H9 (cell line): ENCODE measurements around the gene KLRC4. TPM values are rescaled to one million over a fixed set of nuclear protein-coding genes. Genes with fewer than 3 reads are reported as not detected.

ENCODE experiments used
- DNase-seq: peaks from one replicate; pipeline ENCODE4 v3.0.0-alpha.2; 2017
- H2AFZ ChIP-seq: one replicate; pipeline ENCODE4 v1.6.1; 2013; ENCODE audit warnings: mild to moderate bottlenecking, low read length, control low read depth, moderate library complexity
- H2AK5ac ChIP-seq: 2 replicates; pipeline ENCODE4 v1.6.1; 2013; ENCODE audit warnings: low read length, control low read depth, mixed read lengths; ENCODE audit not compliant: insufficient read length
- H2BK120ac ChIP-seq: one replicate; pipeline ENCODE4 v1.6.1; 2013; ENCODE audit warnings: low read depth, mild to moderate bottlenecking, low read length, control low read depth, inconsistent platforms; ENCODE audit not compliant: poor library complexity, severe bottlenecking
- H2BK12ac ChIP-seq: 2 replicates; pipeline ENCODE4 v1.6.1; 2013; ENCODE audit warnings: low read length, control low read depth, mixed read lengths, low read depth; ENCODE audit not compliant: insufficient read length
- H2BK15ac ChIP-seq: 2 replicates; pipeline ENCODE4 v1.6.1; 2013; ENCODE audit warnings: low read depth, low read length, control low read depth
- H2BK20ac ChIP-seq: one replicate; pipeline ENCODE4 v1.6.1; 2013; ENCODE audit warnings: low read depth, mild to moderate bottlenecking, low read length, control low read depth, inconsistent platforms; ENCODE audit not compliant: poor library complexity, severe bottlenecking
- H2BK5ac ChIP-seq: 2 replicates; pipeline ENCODE4 v1.6.1; 2013; ENCODE audit warnings: low read length, control low read depth, mixed read lengths; ENCODE audit not compliant: insufficient read length
- H3K14ac ChIP-seq: 2 replicates; pipeline ENCODE4 v1.6.1; 2013; ENCODE audit warnings: low read length, control low read depth; ENCODE audit not compliant: insufficient read depth
- H3K18ac ChIP-seq: 2 replicates; pipeline ENCODE4 v1.6.1; 2013; ENCODE audit warnings: low read depth, mild to moderate bottlenecking, mixed read lengths, low read length, control low read depth; ENCODE audit not compliant: insufficient read length
- H3K23ac ChIP-seq: 2 replicates; pipeline ENCODE4 v1.6.1; 2013; ENCODE audit warnings: low read length, control low read depth, mixed read lengths, low read depth; ENCODE audit not compliant: insufficient read length
- H3K23me2 ChIP-seq: 2 replicates; pipeline ENCODE4 v1.6.1; 2013; ENCODE audit warnings: low read depth, mild to moderate bottlenecking, mixed read lengths, low read length, control low read depth; ENCODE audit not compliant: insufficient read length, poor library complexity, severe bottlenecking
- H3K27ac ChIP-seq: 2 replicates; pipeline ENCODE4 v1.5.1; 2013; ENCODE audit warnings: low read length, control low read depth, mixed read lengths, low read depth; ENCODE audit not compliant: insufficient read length
- H3K27me3 ChIP-seq: 2 replicates; pipeline ENCODE4 v1.6.1; 2013; ENCODE audit warnings: low read length, control low read depth, inconsistent platforms; ENCODE audit not compliant: insufficient read depth
- H3K4ac ChIP-seq: 2 replicates; pipeline ENCODE4 v1.6.1; 2013; ENCODE audit warnings: low read depth, mild to moderate bottlenecking, control low read depth, inconsistent platforms, low read length, moderate library complexity
- H3K4me1 ChIP-seq: 2 replicates; pipeline ENCODE4 v1.6.1; 2013; ENCODE audit warnings: low read length, control low read depth, inconsistent platforms; ENCODE audit not compliant: insufficient read depth
- H3K4me2 ChIP-seq: 2 replicates; pipeline ENCODE4 v1.6.1; 2013; ENCODE audit warnings: low read length, control low read depth, mixed read lengths; ENCODE audit not compliant: insufficient read length, insufficient read depth
- H3K56ac ChIP-seq: 2 replicates; pipeline ENCODE4 v1.6.1; 2013; ENCODE audit warnings: low read depth, mild to moderate bottlenecking, mixed read lengths, low read length, control low read depth; ENCODE audit not compliant: insufficient read length
- H3K79me1 ChIP-seq: 2 replicates; pipeline ENCODE4 v1.6.1; 2013; ENCODE audit warnings: low read depth, mild to moderate bottlenecking, moderate library complexity, low read length, control low read depth, inconsistent platforms; ENCODE audit not compliant: insufficient read depth, poor library complexity, severe bottlenecking
- H3K79me2 ChIP-seq: 2 replicates; pipeline ENCODE4 v1.6.1; 2013; ENCODE audit warnings: low read length, control low read depth, inconsistent platforms; ENCODE audit not compliant: insufficient read depth
- H3K9ac ChIP-seq: 2 replicates; pipeline ENCODE4 v1.6.1; 2013; ENCODE audit warnings: low read length, control low read depth, mixed read lengths; ENCODE audit not compliant: insufficient read length; ENCODE audit errors: extremely low read depth
- H3K9me3 ChIP-seq: one replicate; pipeline ENCODE4 v1.6.1; 2013; ENCODE audit warnings: low read depth, low read length, inconsistent platforms; ENCODE audit not compliant: control insufficient read depth
- H3T11ph ChIP-seq: one replicate; pipeline ENCODE4 v1.6.1; 2013; ENCODE audit warnings: mild to moderate bottlenecking, low read length, control low read depth, inconsistent platforms
- H4K20me1 ChIP-seq: one replicate; pipeline ENCODE4 v1.6.1; 2013; ENCODE audit not compliant: control insufficient read depth, insufficient read length, insufficient read depth
- H4K5ac ChIP-seq: 2 replicates; pipeline ENCODE4 v1.6.1; 2013; ENCODE audit warnings: low read depth, mild to moderate bottlenecking, mixed read lengths, low read length, control low read depth; ENCODE audit not compliant: insufficient read length
- H4K8ac ChIP-seq: replicated peaks from 2 replicates; pipeline ENCODE4 v1.6.1; 2013; ENCODE audit warnings: low read length, control low read depth, mixed read lengths, low read depth; ENCODE audit not compliant: insufficient read length
- H4K91ac ChIP-seq: 2 replicates; pipeline ENCODE4 v1.6.1; 2013; ENCODE audit warnings: low read depth, mild to moderate bottlenecking, moderate library complexity, mixed read lengths, low read length, control low read depth; ENCODE audit not compliant: insufficient read length
- H3K27ac Mint-ChIP-seq, 3 experiments: 2 replicates in 2 of 3; 3 replicates in 1 of 3; pipeline ENCODE4 v1.8.0; 2020 to 2021; ENCODE audit warnings: mixed read lengths in 3 of 3, mild to moderate bottlenecking in 1 of 3, moderate library complexity in 1 of 3
- H3K27me3 Mint-ChIP-seq: 2 replicates; pipeline ENCODE4 v1.8.0; 2021; ENCODE audit warnings: low read depth, mild to moderate bottlenecking, moderate library complexity, mixed read lengths
- H3K36me3 Mint-ChIP-seq, 3 experiments: 2 replicates in 2 of 3; 3 replicates in 1 of 3; pipeline ENCODE4 v1.8.0; 2020 to 2021; ENCODE audit warnings: low read depth in 3 of 3, mixed read lengths in 3 of 3; ENCODE audit not compliant: insufficient read depth in 1 of 3
- H3K4me1 Mint-ChIP-seq, 2 experiments: 2 replicates each; pipeline ENCODE4 v1.8.0; 2020; ENCODE audit warnings: mixed read lengths in 2 of 2
- H3K4me3 Mint-ChIP-seq, 2 experiments: 2 replicates in 1 of 2; 3 replicates in 1 of 2; pipeline ENCODE4 v1.8.0; 2020 to 2021; ENCODE audit warnings: mild to moderate bottlenecking in 2 of 2, mixed read lengths in 2 of 2, moderate library complexity in 1 of 2
- H3K9me3 Mint-ChIP-seq, 2 experiments: 2 replicates in 1 of 2; 3 replicates in 1 of 2; pipeline ENCODE4 v1.8.0; 2020; ENCODE audit warnings: mild to moderate bottlenecking in 2 of 2, mixed read lengths in 2 of 2, moderate library complexity in 1 of 2
- WGBS: extraction: QIAGEN DNeasy Blood & Tissue Kit; methylation state at CpG from one replicate; pipeline ENCODE4 v1.1.7; 2013; ENCODE audit warnings: missing lambda C conversion rate, low lambda C conversion rate, mixed read lengths; ENCODE audit not compliant: insufficient read length; ENCODE audit errors: extremely low coverage; 5-methylcytosine and 5-hydroxymethylcytosine counted together
- total RNA-seq: library from RNA; stranded (reverse); gene quantifications from 2 replicates; pipeline ENCODE4 v1.2.1, GENCODE V29; 2021
- TF ChIP-seq, protein P1 (sequence below): fragments of 200-600 bp; sonication (generic); conservative IDR thresholded peaks from 3 replicates; pipeline ENCODE4 v1.8.0; 2021; ENCODE audit warnings: antibody characterized with exemption, mild to moderate bottlenecking

The KLRC4 gene
- total RNA-seq, 1 experiment from 2014 or later, result not detected

GRCh38 chr12:10369557-10370415 lies 39.8 kb downstream of the KLRC4 start:
- Histone ChIP-seq H3K23me2 (peaks cover under 1% of the 10 kb centered on the region), H3K27me3 (no peaks in the 10 kb centered on the region), H4K5ac (no peak overlapping the region), H4K20me1 (no peaks in the 10 kb centered on the region), H3K79me2 (no peaks in the 10 kb centered on the region), H3K9me3 (no peaks in the 10 kb centered on the region), H4K8ac (no peak overlapping the region), H3K79me1 (no peaks in the 10 kb centered on the region), H2BK120ac (no peak overlapping the region), H2BK12ac (no peak overlapping the region), H3K23ac (no peak overlapping the region), H3K18ac (no peak overlapping the region), H3K14ac (no peak overlapping the region), H3T11ph (no peak overlapping the region), H2BK20ac (no peak overlapping the region), H4K91ac (no peak overlapping the region), H2BK5ac (no peak overlapping the region), H3K4me1 (peaks cover 10% of the 10 kb centered on the region; the same call in 1 of the 2 replicates), H2AFZ (no peak overlapping the region), H3K9ac (no peak overlapping the region), H3K27ac (no peak overlapping the region), H3K4ac (no peak overlapping the region), H3K56ac (no peak overlapping the region), H2AK5ac (no peak overlapping the region), H3K4me2 (no peak overlapping the region), H2BK15ac (no peak overlapping the region)
- no CpG with 5 or more reads among the region's 8 CpGs for WGBS
- peaks cover 0 to 8% (median 5%) of the 10 kb centered on the region in 3 experiments; a peak in 4 of 7 replicates for H3K36me3 Mint-ChIP-seq
- H3K9me3 Mint-ChIP-seq, result peaks cover 4 to 7% of the 10 kb centered on the region in 2 experiments; a peak in 3 of 5 replicates
- peak overlapping the region in 1 of 2 experiments; percentile 15; a peak in 1 of 5 replicates for H3K4me3 Mint-ChIP-seq
- no peak overlapping the region for H3K27ac Mint-ChIP-seq
- TF ChIP-seq, protein P1, sequence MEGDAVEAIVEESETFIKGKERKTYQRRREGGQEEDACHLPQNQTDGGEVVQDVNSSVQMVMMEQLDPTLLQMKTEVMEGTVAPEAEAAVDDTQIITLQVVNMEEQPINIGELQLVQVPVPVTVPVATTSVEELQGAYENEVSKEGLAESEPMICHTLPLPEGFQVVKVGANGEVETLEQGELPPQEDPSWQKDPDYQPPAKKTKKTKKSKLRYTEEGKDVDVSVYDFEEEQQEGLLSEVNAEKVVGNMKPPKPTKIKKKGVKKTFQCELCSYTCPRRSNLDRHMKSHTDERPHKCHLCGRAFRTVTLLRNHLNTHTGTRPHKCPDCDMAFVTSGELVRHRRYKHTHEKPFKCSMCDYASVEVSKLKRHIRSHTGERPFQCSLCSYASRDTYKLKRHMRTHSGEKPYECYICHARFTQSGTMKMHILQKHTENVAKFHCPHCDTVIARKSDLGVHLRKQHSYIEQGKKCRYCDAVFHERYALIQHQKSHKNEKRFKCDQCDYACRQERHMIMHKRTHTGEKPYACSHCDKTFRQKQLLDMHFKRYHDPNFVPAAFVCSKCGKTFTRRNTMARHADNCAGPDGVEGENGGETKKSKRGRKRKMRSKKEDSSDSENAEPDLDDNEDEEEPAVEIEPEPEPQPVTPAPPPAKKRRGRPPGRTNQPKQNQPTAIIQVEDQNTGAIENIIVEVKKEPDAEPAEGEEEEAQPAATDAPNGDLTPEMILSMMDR, result no peak
- no peak for DNase-seq
- H3K4me1 Mint-ChIP-seq, result peaks cover 31 to 43% of the 10 kb centered on the region in 2 experiments
- no peaks in the 10 kb centered on the region for H3K27me3 Mint-ChIP-seq
